Thoracic aorta (tissue), 2 donors: ENCODE results near the gene ARMC3. TPM values are rescaled to one million over a fixed set of nuclear protein-coding genes. Genes with fewer than 3 reads are reported as not detected.
"Not testable (repeated sequence)": the region's sequence is repeated elsewhere in the genome, so short reads cannot be mapped to it uniquely, and the experiment has no call there.

Experiments used
- ATAC-seq: fragments of 150-250 bp; one replicate; pipeline ENCODE4 v1.8.0; 2017; ENCODE audit warnings: low read depth; ENCODE audit not compliant: insufficient number of reproducible peaks, low FRiP score
- DNase-seq: peaks from one replicate; pipeline ENCODE4 v3.0.0-alpha.2; 2020; ENCODE audit warnings: low spot score
- H3K27ac ChIP-seq, 2 donors: fragments of 200-600 bp; sonication (generic); 1 replicate in 1 of 2; 2 replicates in 1 of 2; pipeline ENCODE4 v1.5.1; 2016; ENCODE audit warnings: mild to moderate bottlenecking in 2 of 2, moderate library complexity in 2 of 2
- H3K27me3 ChIP-seq: fragments of 200-600 bp; sonication (generic); replicated peaks from 2 replicates; pipeline ENCODE4 v1.6.0; 2016; ENCODE audit warnings: mild to moderate bottlenecking; ENCODE audit not compliant: insufficient read depth
- H3K36me3 ChIP-seq: fragments of 200-600 bp; sonication (generic); one replicate; pipeline ENCODE4 v1.5.1; 2016
- H3K4me1 ChIP-seq, 2 donors: fragments of 200-600 bp; sonication (generic); 1 replicate in 1 of 2; 2 replicates in 1 of 2; pipeline versions ENCODE4 v1.5.1 to v1.6.0; 2016; ENCODE audit warnings: low read depth in 2 of 2, mild to moderate bottlenecking in 1 of 2; ENCODE audit not compliant: control insufficient read depth in 1 of 2
- H3K4me3 ChIP-seq: fragments of 200-600 bp; sonication (generic); 2 replicates; pipeline ENCODE4 v1.5.1; 2016; ENCODE audit warnings: mild to moderate bottlenecking
- H3K9me3 ChIP-seq: fragments of 200-600 bp; sonication (generic); 2 replicates; pipeline ENCODE4 v1.5.1; 2016
- total RNA-seq, 2 donors: library from RNA; depleted of rRNA; stranded (reverse); fragments of >200 nt; gene quantifications; one replicate each; pipeline versions ENCODE4 v1.1.0 to v1.2.3, GENCODE V29; 2016
- TF ChIP-seq, protein P1 (sequence below): fragments of 200-600 bp; sonication (generic); IDR thresholded peaks from one replicate; pipeline ENCODE4 v1.5.1; 2019; ENCODE audit warnings: antibody characterized with exemption

The ARMC3 gene
- total RNA-seq, 2 donors from 2014 or later = not detected

- H3K4me1 ChIP-seq = peaks cover 2 to 8% of the 10 kb centered on the region in 2 donors
- H3K36me3 ChIP-seq = no peaks in the 10 kb centered on the region
- DNase-seq = no peak
- no peak overlapping the region for H3K4me3 ChIP-seq
- no peak for ATAC-seq
- H3K27ac ChIP-seq = no peak overlapping the region
- TF ChIP-seq, protein P1, sequence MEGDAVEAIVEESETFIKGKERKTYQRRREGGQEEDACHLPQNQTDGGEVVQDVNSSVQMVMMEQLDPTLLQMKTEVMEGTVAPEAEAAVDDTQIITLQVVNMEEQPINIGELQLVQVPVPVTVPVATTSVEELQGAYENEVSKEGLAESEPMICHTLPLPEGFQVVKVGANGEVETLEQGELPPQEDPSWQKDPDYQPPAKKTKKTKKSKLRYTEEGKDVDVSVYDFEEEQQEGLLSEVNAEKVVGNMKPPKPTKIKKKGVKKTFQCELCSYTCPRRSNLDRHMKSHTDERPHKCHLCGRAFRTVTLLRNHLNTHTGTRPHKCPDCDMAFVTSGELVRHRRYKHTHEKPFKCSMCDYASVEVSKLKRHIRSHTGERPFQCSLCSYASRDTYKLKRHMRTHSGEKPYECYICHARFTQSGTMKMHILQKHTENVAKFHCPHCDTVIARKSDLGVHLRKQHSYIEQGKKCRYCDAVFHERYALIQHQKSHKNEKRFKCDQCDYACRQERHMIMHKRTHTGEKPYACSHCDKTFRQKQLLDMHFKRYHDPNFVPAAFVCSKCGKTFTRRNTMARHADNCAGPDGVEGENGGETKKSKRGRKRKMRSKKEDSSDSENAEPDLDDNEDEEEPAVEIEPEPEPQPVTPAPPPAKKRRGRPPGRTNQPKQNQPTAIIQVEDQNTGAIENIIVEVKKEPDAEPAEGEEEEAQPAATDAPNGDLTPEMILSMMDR = no peak
- H3K27me3 ChIP-seq = no peaks in the 10 kb centered on the region
- no peaks in the 10 kb centered on the region for H3K9me3 ChIP-seq
Observed at GRCh38 chr10:23070913-23071218, 143.0 kb downstream of the ARMC3 start.

GRCh38 chr10:23072593-23072992 is 144.7 kb downstream of the ARMC3 start:
- DNase-seq, H3K36me3 ChIP-seq, H3K9me3 ChIP-seq, H3K4me3 ChIP-seq, H3K4me1 ChIP-seq, ATAC-seq, H3K27ac ChIP-seq, H3K27me3 ChIP-seq: not testable (repeated sequence)

- ATAC-seq (no peak), DNase-seq (no peak)
- TF ChIP-seq, protein P1 = no peak
- Histone ChIP-seq H3K27ac (no peak overlapping the region), H3K36me3 (no peaks in the 10 kb centered on the region), H3K9me3 (no peaks in the 10 kb centered on the region), H3K4me1 (no peaks in the 10 kb centered on the region), H3K4me3 (no peak overlapping the region), H3K27me3 (no peaks in the 10 kb centered on the region)
Observed at GRCh38 chr10:23073527-23073926, 145.7 kb downstream of the ARMC3 start.

- DNase-seq (no peak), ATAC-seq (no peak)
- Histone ChIP-seq H3K9me3 (no peaks in the 10 kb centered on the region), H3K36me3 (no peaks in the 10 kb centered on the region), H3K4me3 (no peak overlapping the region), H3K27ac (no peak overlapping the region), H3K4me1 (peaks cover 0 to 1% of the 10 kb centered on the region in 2 donors), H3K27me3 (no peaks in the 10 kb centered on the region)
- TF ChIP-seq, protein P1 = no peak
Observed at GRCh38 chr10:23075672-23076071, 147.8 kb downstream of the ARMC3 start.

DNA sequence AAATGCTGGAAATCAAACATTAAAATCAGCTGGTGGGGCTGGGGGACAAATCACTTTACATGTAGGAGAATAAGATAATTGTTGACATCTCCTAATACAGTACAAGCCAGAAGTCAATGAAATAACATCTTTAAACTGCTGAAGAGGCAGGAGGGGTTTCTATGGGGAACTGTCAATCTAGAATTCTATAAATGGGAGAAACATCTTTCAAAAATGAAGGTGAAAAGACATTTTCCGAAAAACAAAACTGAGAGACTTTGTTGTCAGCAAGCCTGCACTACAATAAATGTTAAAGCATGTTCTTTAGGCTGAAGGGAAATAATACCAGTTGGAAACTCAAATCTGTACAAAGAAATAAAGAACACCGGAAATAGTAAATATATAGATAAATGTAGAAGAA is 150.3 kb downstream of the ARMC3 start:
- Histone ChIP-seq H3K27me3 (no peaks in the 10 kb centered on the region), H3K36me3 (no peaks in the 10 kb centered on the region), H3K4me1 (peaks cover 0 to 10% of the 10 kb centered on the region in 2 donors), H3K9me3 (no peaks in the 10 kb centered on the region), H3K4me3 (no peak overlapping the region), H3K27ac (no peak overlapping the region)
- ATAC-seq (no peak), DNase-seq (no peak)
- TF ChIP-seq, protein P1 = no peak

DNA sequence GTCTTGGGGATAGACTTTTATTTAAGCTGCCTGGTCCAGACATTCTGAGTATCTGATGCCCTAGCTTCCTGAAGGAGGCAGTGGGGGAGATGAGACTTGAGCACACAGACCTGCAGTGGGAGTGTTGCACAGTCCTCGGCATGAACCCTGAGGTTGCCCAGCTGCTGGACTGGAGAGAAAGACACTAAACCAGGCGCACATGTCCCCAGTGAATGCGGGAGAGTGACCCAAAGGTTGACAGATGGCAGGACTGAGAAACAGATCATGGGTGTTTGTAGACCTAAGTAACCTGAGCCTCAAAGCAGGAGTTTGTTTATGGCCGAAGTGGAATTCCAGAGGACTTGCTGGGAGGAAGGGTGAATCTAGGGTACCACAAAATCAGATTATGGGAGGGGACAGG is 151.8 kb downstream of the ARMC3 start:
- Histone ChIP-seq H3K4me3 (no peak overlapping the region), H3K27ac (no peak overlapping the region), H3K4me1 (peaks cover 0 to 10% of the 10 kb centered on the region in 2 donors), H3K27me3 (no peaks in the 10 kb centered on the region), H3K36me3 (no peaks in the 10 kb centered on the region), H3K9me3 (no peaks in the 10 kb centered on the region)
- DNase-seq (no peak), ATAC-seq (no peak)
- TF ChIP-seq, protein P1 = no peak
